Mesendoderm (in vitro differentiated cells): ENCODE data around the gene C1orf52.
A peak's percentile ranks its signal among the peaks of the same experiment; 100 is the strongest.

Experiments used
- DNase-seq: peaks from one replicate; pipeline ENCODE4 v3.0.0; 2013
- H2AK5ac ChIP-seq: 2 replicates; pipeline ENCODE4 v1.6.1; 2013; ENCODE audit warnings: low read length, inconsistent platforms
- H2BK120ac ChIP-seq: 2 replicates; pipeline ENCODE4 v1.6.1; 2013; ENCODE audit warnings: low read depth, mild to moderate bottlenecking, low read length, moderate library complexity, mixed read lengths
- H2BK15ac ChIP-seq: replicated peaks from 2 replicates; pipeline ENCODE4 v1.6.1; 2013; ENCODE audit warnings: low read depth, mild to moderate bottlenecking, moderate library complexity
- H2BK5ac ChIP-seq: 2 replicates; pipeline ENCODE4 v1.6.1; 2013; ENCODE audit warnings: low read length, inconsistent platforms
- H3K18ac ChIP-seq: 2 replicates; pipeline ENCODE4 v1.6.1; 2013; ENCODE audit warnings: mild to moderate bottlenecking, low read length, mixed read lengths
- H3K23ac ChIP-seq: one replicate; pipeline ENCODE4 v1.6.1; 2013; ENCODE audit warnings: low read length
- H3K27ac ChIP-seq: 2 replicates; pipeline ENCODE4 v1.5.1; 2013; ENCODE audit warnings: low read depth, mild to moderate bottlenecking, inconsistent platforms, low read length, moderate library complexity
- H3K27me3 ChIP-seq: 2 replicates; pipeline ENCODE4 v1.6.1; 2013; ENCODE audit warnings: low read length, control low read depth, mild to moderate bottlenecking, inconsistent platforms; ENCODE audit not compliant: insufficient read depth, poor library complexity
- H3K36me3 ChIP-seq: 2 replicates; pipeline ENCODE4 v1.6.1; 2013; ENCODE audit warnings: low read length, inconsistent platforms; ENCODE audit not compliant: control insufficient read depth, insufficient read depth
- H3K4ac ChIP-seq: one replicate; pipeline ENCODE4 v1.6.1; 2013; ENCODE audit warnings: low read depth, mild to moderate bottlenecking, low read length, moderate library complexity
- H3K4me1 ChIP-seq: 2 replicates; pipeline ENCODE4 v1.6.1; 2013; ENCODE audit warnings: low read depth, low read length, inconsistent platforms; ENCODE audit not compliant: control insufficient read depth
- H3K4me2 ChIP-seq: 2 replicates; pipeline ENCODE4 v1.6.1; 2013; ENCODE audit warnings: low read length
- H3K4me3 ChIP-seq: 2 replicates; pipeline ENCODE4 v1.5.1; 2013; ENCODE audit warnings: mild to moderate bottlenecking, low read length
- H3K56ac ChIP-seq: one replicate; pipeline ENCODE4 v1.6.1; 2013; ENCODE audit warnings: low read length
- H3K79me1 ChIP-seq: 2 replicates; pipeline ENCODE4 v1.6.1; 2013; ENCODE audit warnings: low read length, inconsistent platforms
- H3K79me2 ChIP-seq: 2 replicates; pipeline ENCODE4 v1.6.1; 2013; ENCODE audit warnings: mild to moderate bottlenecking, low read length; ENCODE audit not compliant: control insufficient read depth, insufficient read depth
- H3K9ac ChIP-seq: 2 replicates; pipeline ENCODE4 v1.6.1; 2013; ENCODE audit warnings: low read length, inconsistent platforms
- H4K5ac ChIP-seq: one replicate; pipeline ENCODE4 v1.6.1; 2013; ENCODE audit warnings: low read length
- H4K8ac ChIP-seq: one replicate; pipeline ENCODE4 v1.6.1; 2013; ENCODE audit warnings: low read depth, mild to moderate bottlenecking, control low read depth, low read length, moderate library complexity
- WGBS: extraction: QIAGEN DNeasy Blood & Tissue Kit; methylation state at CpG from one replicate; pipeline ENCODE4 v1.1.7; 2013; ENCODE audit warnings: low lambda C conversion rate, missing lambda C conversion rate; ENCODE audit not compliant: insufficient coverage; ENCODE audit errors: extremely low coverage; 5-methylcytosine and 5-hydroxymethylcytosine counted together

Gene C1orf52

GRCh38 chr1:85225624-85226380, 33.7 kb downstream of the C1orf52 start:
- no peak overlapping the region for H4K8ac ChIP-seq
- no peak overlapping the region for H3K56ac ChIP-seq
- H3K4me3 ChIP-seq: no peak overlapping the region
- no peak overlapping the region for H3K23ac ChIP-seq
- H2BK120ac ChIP-seq: no peak overlapping the region
- H2BK5ac ChIP-seq: no peak overlapping the region
- no peak overlapping the region for H3K4me2 ChIP-seq
- peaks cover 4% of the 10 kb centered on the region for H3K4me1 ChIP-seq
- H3K27ac ChIP-seq: no peak overlapping the region
- no CpG with 5 or more reads among the region's 5 CpGs for WGBS
- H3K4ac ChIP-seq: no peak overlapping the region
- peak; percentile 65 for DNase-seq
- H3K36me3 ChIP-seq: no peaks in the 10 kb centered on the region
- no peaks in the 10 kb centered on the region for H3K79me2 ChIP-seq
- peak overlapping the region; percentile 30 for H3K18ac ChIP-seq
- no peak overlapping the region for H2BK15ac ChIP-seq
- no peaks in the 10 kb centered on the region for H3K79me1 ChIP-seq
- H3K9ac ChIP-seq: no peak overlapping the region
- H4K5ac ChIP-seq: no peak overlapping the region
- no peaks in the 10 kb centered on the region for H3K27me3 ChIP-seq
- no peak overlapping the region for H2AK5ac ChIP-seq

GRCh38 chr1:85224734-85225623, 34.5 kb downstream of the C1orf52 start:
- H4K5ac ChIP-seq: no peak overlapping the region
- H3K36me3 ChIP-seq: no peaks in the 10 kb centered on the region
- no CpG with 5 or more reads among the region's 3 CpGs for WGBS
- peak overlapping the region; percentile 30 for H3K18ac ChIP-seq
- H3K27me3 ChIP-seq: no peaks in the 10 kb centered on the region
- H3K56ac ChIP-seq: no peak overlapping the region
- H2AK5ac ChIP-seq: no peak overlapping the region
- H3K27ac ChIP-seq: no peak overlapping the region
- no peak overlapping the region for H2BK15ac ChIP-seq
- peaks cover 6% of the 10 kb centered on the region for H3K4me1 ChIP-seq
- no peak overlapping the region for H3K9ac ChIP-seq
- no peaks in the 10 kb centered on the region for H3K79me2 ChIP-seq
- no peak overlapping the region for H3K4me2 ChIP-seq
- no peak overlapping the region for H3K4me3 ChIP-seq
- no peak overlapping the region for H4K8ac ChIP-seq
- no peak overlapping the region for H2BK120ac ChIP-seq
- no peak overlapping the region for H2BK5ac ChIP-seq
- H3K79me1 ChIP-seq: no peaks in the 10 kb centered on the region
- no peak overlapping the region for H3K23ac ChIP-seq
- no peak overlapping the region for H3K4ac ChIP-seq
- DNase-seq: peak; percentile 98

GRCh38 chr1:85224295-85224694, 35.2 kb downstream of the C1orf52 start:
- H3K4me3 ChIP-seq: no peak overlapping the region
- no peak overlapping the region for H3K18ac ChIP-seq
- no peak for DNase-seq
- H3K36me3 ChIP-seq: no peaks in the 10 kb centered on the region
- H3K79me2 ChIP-seq: no peaks in the 10 kb centered on the region
- no peak overlapping the region for H3K4ac ChIP-seq
- no peak overlapping the region for H2BK15ac ChIP-seq
- no peak overlapping the region for H3K23ac ChIP-seq
- H3K27ac ChIP-seq: no peak overlapping the region
- no peaks in the 10 kb centered on the region for H3K79me1 ChIP-seq
- no peak overlapping the region for H3K9ac ChIP-seq
- peaks cover 6% of the 10 kb centered on the region for H3K4me1 ChIP-seq
- H3K27me3 ChIP-seq: no peaks in the 10 kb centered on the region
- H2AK5ac ChIP-seq: no peak overlapping the region
- H4K5ac ChIP-seq: no peak overlapping the region
- no peak overlapping the region for H3K4me2 ChIP-seq
- H2BK120ac ChIP-seq: no peak overlapping the region
- no peak overlapping the region for H3K56ac ChIP-seq
- no peak overlapping the region for H2BK5ac ChIP-seq
- no peak overlapping the region for H4K8ac ChIP-seq

- H3K27ac ChIP-seq: no peak overlapping the region
- H3K56ac ChIP-seq: no peak overlapping the region
- H3K36me3 ChIP-seq: no peaks in the 10 kb centered on the region
- DNase-seq: no peak
- no peak overlapping the region for H3K18ac ChIP-seq
- no peak overlapping the region for H3K9ac ChIP-seq
- H2BK15ac ChIP-seq: no peak overlapping the region
- no peaks in the 10 kb centered on the region for H3K79me1 ChIP-seq
- no peak overlapping the region for H3K4ac ChIP-seq
- peak overlapping the region; percentile 88 for H2BK120ac ChIP-seq
- H3K4me1 ChIP-seq: peaks cover 6% of the 10 kb centered on the region
- no peak overlapping the region for H3K4me2 ChIP-seq
- H3K27me3 ChIP-seq: no peaks in the 10 kb centered on the region
- no peak overlapping the region for H4K8ac ChIP-seq
- no peak overlapping the region for H2AK5ac ChIP-seq
- no CpG with 5 or more reads among the region's 5 CpGs for WGBS
- no peak overlapping the region for H4K5ac ChIP-seq
- no peak overlapping the region for H3K23ac ChIP-seq
- no peak overlapping the region for H2BK5ac ChIP-seq
- H3K79me2 ChIP-seq: no peaks in the 10 kb centered on the region
- H3K4me3 ChIP-seq: no peak overlapping the region
These were observed 36.1 kb downstream of the C1orf52 start for GRCh38 chr1:85223334-85223733.

- Histone ChIP-seq H2BK5ac (no peak overlapping the region), H3K4me2 (no peak overlapping the region), H3K27me3 (no peaks in the 10 kb centered on the region), H4K8ac (no peak overlapping the region), H4K5ac (no peak overlapping the region), H3K4ac (no peak overlapping the region), H3K79me1 (no peaks in the 10 kb centered on the region), H2BK120ac (no peak overlapping the region), H3K4me3 (no peak overlapping the region), H3K79me2 (no peaks in the 10 kb centered on the region), H3K9ac (no peak overlapping the region), H3K18ac (no peak overlapping the region), H2AK5ac (no peak overlapping the region), H3K23ac (no peak overlapping the region), H3K56ac (no peak overlapping the region), H3K4me1 (peaks cover 6% of the 10 kb centered on the region), H3K27ac (no peak overlapping the region), H2BK15ac (no peak overlapping the region), H3K36me3 (no peaks in the 10 kb centered on the region)
- no peak for DNase-seq
- WGBS: no CpG with 5 or more reads among the region's 7 CpGs
These were observed 38.7 kb downstream of the C1orf52 start for GRCh38 chr1:85220756-85221201.
